Stomach (tissue), 9 donors: Measurements from ENCODE around the gene CAPN15. TPM values are rescaled to one million over a fixed set of nuclear protein-coding genes. Genes with fewer than 3 reads are reported as not detected.
A peak's percentile ranks its signal among the peaks of the same experiment; 100 is the strongest.

ENCODE experiments used
- DNase-seq, 2 donors: peaks; one replicate each; pipeline versions ENCODE4 v3.0.0 to v3.0.0-alpha.2; 2013 to 2019
- H3K27ac ChIP-seq, 5 donors: fragments of 200-600 bp in 4 of 5; sonication (generic) in 4 of 5; one replicate each; pipeline ENCODE4 v1.5.1; 2013 to 2019; ENCODE audit warnings: mild to moderate bottlenecking in 1 of 5, moderate library complexity in 1 of 5
- H3K27me3 ChIP-seq, 3 donors: fragments of 200-600 bp; sonication (generic); one replicate each; pipeline ENCODE4 v1.5.1; 2017 to 2019; ENCODE audit warnings: mixed run types in 1 of 3
- H3K36me3 ChIP-seq, 4 donors: fragments of 200-600 bp; sonication (generic); 1 replicate in 3 of 4; 2 replicates in 1 of 4; pipeline ENCODE4 v1.5.1; 2016 to 2019
- H3K4me1 ChIP-seq, 4 donors: fragments of 200-600 bp; sonication (generic); one replicate each; pipeline ENCODE4 v1.5.1; 2016 to 2019
- H3K4me3 ChIP-seq, 4 donors: fragments of 200-600 bp; sonication (generic) in 3 of 4; one replicate each; pipeline ENCODE4 v1.5.1; 2016 to 2019; ENCODE audit warnings: mild to moderate bottlenecking in 1 of 4
- H3K9me3 ChIP-seq, 4 donors: fragments of 200-600 bp; sonication (generic); one replicate each; pipeline ENCODE4 v1.5.1; 2016 to 2019
- CTCF ChIP-seq, 7 experiments: fragments of 450-650 bp in 4 of 7; fragments of 200-600 bp in 3 of 7; sonication (generic) in 3 of 7; IDR thresholded peaks; one replicate each; pipeline ENCODE4 v1.5.1; 2016 to 2019; ENCODE audit warnings: antibody characterized with exemption in 7 of 7, control low read depth in 2 of 7, mild to moderate bottlenecking in 1 of 7
- EP300 ChIP-seq: sonication (generic); formaldehyde crosslinking; IDR thresholded peaks from one replicate; pipeline ENCODE4 v1.6.1; 2017; ENCODE audit warnings: antibody characterized with exemption
- POLR2A ChIP-seq, 4 donors: fragments of 450-650 bp; IDR thresholded peaks; one replicate each; pipeline ENCODE4 v1.6.1; 2016; ENCODE audit warnings: antibody characterized with exemption in 4 of 4, control low read depth in 2 of 4, mild to moderate bottlenecking in 1 of 4, moderate library complexity in 1 of 4
- POLR2AphosphoS5 ChIP-seq, 3 donors: sonication (generic); formaldehyde crosslinking; IDR thresholded peaks; one replicate each; pipeline ENCODE4 v1.6.1; 2016; ENCODE audit warnings: antibody characterized with exemption in 3 of 3
- WGBS, 5 donors: extraction: QIAGEN DNeasy Blood & Tissue Kit in 3 of 5; methylation state at CpG; one replicate each; pipeline versions ENCODE4 v1.1.5 to v1.1.7; 2013 to 2018; 5-methylcytosine and 5-hydroxymethylcytosine counted together
- intact Hi-C: fragments of 100-400 bp; cut with DNase I; formaldehyde crosslinking; loops from one replicate; pipeline ENCODE4 v1.15.1; 2023; ENCODE audit warnings: low total_unique reads
- polyA plus RNA-seq, 3 donors: library from polyadenylated mRNA; stranded (reverse); fragments of 200-250 nt; gene quantifications; one replicate each; pipeline ENCODE4 v1.2.3, GENCODE V29; 2013
- total RNA-seq, 5 donors: library from RNA; depleted of rRNA; stranded (reverse); fragments of >200 nt; gene quantifications; one replicate each; pipeline versions ENCODE4 v1.1.0 to v1.2.3, GENCODE V29; 2014 to 2016
- donor health status: healthy with polysubstance abuse.
- donor health status: Bipolar disorder and iron deficiency.
- donor health status: healthy.

Gene CAPN15
- total and polyA plus RNA-seq, 8 donors: 25.2 to 235 (median 35.0) TPM

GRCh38 chr16:567373-568256, 40.1 kb downstream of the CAPN15 start:
- 88 to 96% (median 93%) methylated on average over 9 to 35 of the region's 35 CpGs for WGBS, 5 donors
- peak overlapping the region; percentile 23 to 31 (median 28) for H3K4me3 ChIP-seq
- H3K36me3 ChIP-seq: peaks cover 0 to 7% (median 3%) of the 10 kb centered on the region in 4 donors
- no peaks in the 10 kb centered on the region for H3K9me3 ChIP-seq
- H3K4me1 ChIP-seq: peaks cover 44 to 62% (median 57%) of the 10 kb centered on the region in 4 donors
- peak overlapping the region in 3 of 5 donors; percentile 29 to 82 (median 47) for H3K27ac ChIP-seq
- TF ChIP-seq POLR2A (IDR thresholded peaks at IDR 0.05) (no peak), EP300 (no peak), POLR2AphosphoS5 (IDR thresholded peaks at IDR 0.05) (no peak), CTCF (IDR thresholded peaks at IDR 0.05) (no peak)
- peaks cover 0 to 20% (median 0%) of the 10 kb centered on the region in 3 donors for H3K27me3 ChIP-seq
- no peak for DNase-seq
- intact Hi-C loops: no loop called here

- Histone ChIP-seq H3K27me3 (peaks cover 0 to 11% (median 0%) of the 10 kb centered on the region in 3 donors), H3K36me3 (peaks cover 0 to 10% (median 4%) of the 10 kb centered on the region in 4 donors), H3K27ac (peak overlapping the region in 4 of 5 donors; percentile 66 to 84 (median 83)), H3K4me1 (peaks cover 44 to 71% (median 57%) of the 10 kb centered on the region in 4 donors), H3K4me3 (peak overlapping the region; percentile 91 to 99 (median 94)), H3K9me3 (no peaks in the 10 kb centered on the region)
- 42 to 67% (median 47%) methylated on average over 4 to 11 of the region's 11 CpGs for WGBS, 5 donors
- TF ChIP-seq EP300 (no peak), POLR2AphosphoS5 (IDR thresholded peaks at IDR 0.05) (no peak), POLR2A (IDR thresholded peaks at IDR 0.05) (no peak), CTCF (IDR thresholded peaks at IDR 0.05) (no peak)
- intact Hi-C loops: no loop called here
- peak in 1 of 2 donors; percentile 52 for DNase-seq
These were observed 41.1 kb downstream of the CAPN15 start for GRCh38 chr16:568401-569258.

- Histone ChIP-seq H3K27ac (peak within 1 kb of the TSS; percentile 66 to 84 (median 82)), H3K36me3 (peaks cover 4 to 20% (median 14%) of the 10 kb centered on the region in 4 donors), H3K27me3 (peaks cover 0 to 1% (median 0%) of the 10 kb centered on the region in 3 donors), H3K4me3 (peak within 1 kb of the TSS; percentile 91 to 99 (median 94)), H3K9me3 (no peaks in the 10 kb centered on the region), H3K4me1 (peaks cover 44 to 79% (median 57%) of the 10 kb centered on the region in 4 donors)
- DNase-seq: peak; percentile 64 to 85
- intact Hi-C loops: loop anchor here (10.0 kb wide), 1 partner anchor 85 kb away; no protein-coding TSS in a partner anchor
- TF ChIP-seq CTCF (IDR thresholded peaks at IDR 0.05) (no peak), EP300 (no peak)
- WGBS, 5 donors: 2 to 4% (median 3%) methylated on average over 14 to 87 of the region's 87 CpGs
These were observed 42.1 kb downstream of the CAPN15 start, which contains the start of gene PIGQ for GRCh38 chr16:569445-570254. Gene PIGQ (plus strand): TSS chr16:569968. CDS start chr16:574075, 4,107 bp downstream.
